Gastroesophageal sphincter (tissue), 3 donors: ENCODE measurements around the gene PARD3B.

Experiments
- CTCF ChIP-seq, 4 experiments: fragments of 200-600 bp in 2 of 4; fragments of 450-650 bp in 2 of 4; sonication (generic) in 1 of 4; IDR thresholded peaks; one replicate each; pipeline ENCODE4 v1.5.1; 2017 to 2019; ENCODE audit warnings: antibody characterized with exemption in 4 of 4, mild to moderate bottlenecking in 2 of 4, moderate library complexity in 2 of 4
- EP300 ChIP-seq: sonication (generic); formaldehyde crosslinking; IDR thresholded peaks from one replicate; pipeline ENCODE4 v1.6.1; 2017; ENCODE audit warnings: antibody characterized with exemption, mild to moderate bottlenecking

DNA sequence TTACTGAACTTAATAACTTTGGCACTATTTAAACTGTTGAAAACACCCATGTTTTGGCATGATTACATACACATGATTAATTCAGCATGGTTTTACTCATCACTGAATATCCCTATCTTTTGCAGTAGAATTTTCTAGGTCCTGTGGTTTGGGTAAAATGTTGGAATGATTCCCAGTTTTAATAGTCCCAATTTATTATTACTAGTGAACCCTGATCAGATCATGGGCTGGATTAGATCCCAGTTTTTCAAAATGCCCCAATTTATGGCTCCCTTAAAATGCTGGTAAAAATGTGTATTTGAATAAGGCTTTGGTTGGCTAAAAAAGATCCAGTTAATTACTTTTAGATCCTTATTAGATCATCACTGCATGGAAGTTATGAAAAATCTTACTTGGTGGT lies 863.4 kb downstream of the PARD3B start:
- TF ChIP-seq CTCF (IDR thresholded peaks at IDR 0.05), result no peak
- TF ChIP-seq EP300, result no peak
